WTC11 (cell line): ENCODE data around the gene WWC1.

Experiments used
- ATF2 ChIP-seq: sonication (generic); formaldehyde crosslinking; IDR thresholded peaks from 2 replicates; pipeline ENCODE4 v1.8.1; 2022; ENCODE audit warnings: low read depth, missing genetic modification reagents, borderline replicate concordance
- ELF4 ChIP-seq: sonication (generic); formaldehyde crosslinking; IDR thresholded peaks from 2 replicates; pipeline ENCODE4 v1.8.1; 2022; ENCODE audit warnings: low read depth, mild to moderate bottlenecking, moderate library complexity, missing genetic modification reagents
- USF2 ChIP-seq: sonication (generic); formaldehyde crosslinking; IDR thresholded peaks from 2 replicates; pipeline ENCODE4 v1.8.1; 2023; ENCODE audit warnings: mild to moderate bottlenecking, missing genetic modification reagents, moderate library complexity

- TF ChIP-seq ELF4 (CRISPR knock-in tag): no peak
- TF ChIP-seq ATF2 (CRISPR knock-in tag): no peak
- no peak for TF ChIP-seq USF2
These were observed 24.7 kb downstream of the WWC1 start for GRCh38 chr5:168316139-168316578.
